PC-3 (cell line): ENCODE measurements around the gene FAM72C.
"Not testable (repeated sequence)": the region's sequence is repeated elsewhere in the genome, so short reads cannot be mapped to it uniquely, and the experiment has no call there.

Source experiments
- EZH2 ChIP-seq: fragments of 300-600 bp; sonication (generic); IDR thresholded peaks from one replicate; pipeline ENCODE4 v1.6.1; 2017; ENCODE audit warnings: antibody characterized with exemption, mild to moderate bottlenecking, low read length; ENCODE audit not compliant: unreplicated experiment
- EZH2phosphoT487 ChIP-seq: fragments of 300-600 bp; sonication (generic); IDR thresholded peaks from 2 replicates; pipeline ENCODE4 v1.6.1; 2018; ENCODE audit warnings: mild to moderate bottlenecking, antibody characterized with exemption, low read length, borderline replicate concordance
- TF ChIP-seq, protein P1 (sequence below): fragments of 300-600 bp; sonication (generic); conservative IDR thresholded peaks from 2 replicates; pipeline ENCODE4 v1.5.1; 2017; ENCODE audit warnings: antibody characterized with exemption, low read depth, mild to moderate bottlenecking, low read length

DNA sequence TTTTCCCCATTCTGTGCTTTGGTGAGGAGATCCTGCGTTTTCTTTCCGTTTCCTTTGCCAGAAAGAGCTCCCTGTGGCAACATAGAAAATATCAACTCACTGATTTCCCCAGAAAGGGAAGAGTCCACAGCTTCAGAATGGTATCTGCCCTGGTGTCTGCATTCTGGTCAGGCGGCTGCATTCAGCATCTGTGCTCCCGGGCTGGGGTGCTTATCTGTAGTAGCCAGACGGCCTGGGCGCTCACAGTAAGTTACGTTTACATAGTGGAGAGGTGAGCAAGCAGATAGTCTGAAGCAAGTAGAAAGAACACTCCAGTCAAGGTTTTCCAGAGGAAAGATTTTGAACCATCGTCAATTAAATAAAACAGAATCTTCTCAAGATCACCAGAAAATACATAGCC lies 29.3 kb upstream of the FAM72C start:
- not testable (repeated sequence) for TF ChIP-seq EZH2, EZH2phosphoT487
- TF ChIP-seq, protein P1, sequence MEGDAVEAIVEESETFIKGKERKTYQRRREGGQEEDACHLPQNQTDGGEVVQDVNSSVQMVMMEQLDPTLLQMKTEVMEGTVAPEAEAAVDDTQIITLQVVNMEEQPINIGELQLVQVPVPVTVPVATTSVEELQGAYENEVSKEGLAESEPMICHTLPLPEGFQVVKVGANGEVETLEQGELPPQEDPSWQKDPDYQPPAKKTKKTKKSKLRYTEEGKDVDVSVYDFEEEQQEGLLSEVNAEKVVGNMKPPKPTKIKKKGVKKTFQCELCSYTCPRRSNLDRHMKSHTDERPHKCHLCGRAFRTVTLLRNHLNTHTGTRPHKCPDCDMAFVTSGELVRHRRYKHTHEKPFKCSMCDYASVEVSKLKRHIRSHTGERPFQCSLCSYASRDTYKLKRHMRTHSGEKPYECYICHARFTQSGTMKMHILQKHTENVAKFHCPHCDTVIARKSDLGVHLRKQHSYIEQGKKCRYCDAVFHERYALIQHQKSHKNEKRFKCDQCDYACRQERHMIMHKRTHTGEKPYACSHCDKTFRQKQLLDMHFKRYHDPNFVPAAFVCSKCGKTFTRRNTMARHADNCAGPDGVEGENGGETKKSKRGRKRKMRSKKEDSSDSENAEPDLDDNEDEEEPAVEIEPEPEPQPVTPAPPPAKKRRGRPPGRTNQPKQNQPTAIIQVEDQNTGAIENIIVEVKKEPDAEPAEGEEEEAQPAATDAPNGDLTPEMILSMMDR: not testable (repeated sequence)
